ENCODE data around the gene EMP3.

Gene EMP3

DNA sequence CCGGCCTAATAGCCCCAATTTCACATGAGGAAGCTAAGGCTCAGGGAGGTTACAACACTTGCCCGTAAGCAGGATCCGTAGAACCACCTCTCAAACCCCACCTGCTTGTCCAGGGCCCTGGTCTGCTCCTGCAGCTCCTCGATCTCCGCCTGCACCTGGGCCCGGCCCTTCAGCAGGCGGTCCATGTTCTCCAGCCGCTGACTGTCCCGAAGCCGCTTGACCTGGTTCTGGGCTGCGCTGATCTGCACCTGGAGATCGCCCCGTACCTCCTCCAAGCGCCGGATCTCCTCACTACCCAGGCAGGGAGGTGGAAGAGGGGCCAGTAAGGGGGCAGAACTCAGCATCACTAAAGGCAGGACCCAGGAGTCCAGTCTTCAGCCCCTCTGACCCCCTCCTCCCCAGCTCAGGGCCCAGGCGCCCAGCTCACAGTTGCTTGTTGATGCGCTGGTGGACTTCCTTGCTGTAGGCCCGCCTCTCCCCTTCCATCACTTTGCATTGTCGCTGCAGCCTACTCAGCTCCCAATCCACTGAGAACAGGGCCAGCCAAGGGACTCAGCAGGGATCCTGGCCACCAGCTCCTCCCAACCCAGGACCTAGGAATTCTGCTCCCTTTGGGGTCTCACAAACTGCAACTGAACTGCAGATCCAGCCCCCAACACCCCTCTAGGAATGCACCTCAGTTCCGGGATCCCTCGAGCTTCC lies 6.9 kb upstream of the EMP3 start:
- no peak for DNase-seq

- DNase-seq: no peak
Observed at GRCh38 chr19:48319647-48320541, 5.5 kb upstream of the EMP3 start.

- peak; percentile 65 for DNase-seq
Observed at GRCh38 chr19:48321372-48321621, 4.1 kb upstream of the EMP3 start.

GRCh38 chr19:48321622-48322591 lies 3.4 kb upstream of the EMP3 start:
- DNase-seq: peak; percentile 82

DNA sequence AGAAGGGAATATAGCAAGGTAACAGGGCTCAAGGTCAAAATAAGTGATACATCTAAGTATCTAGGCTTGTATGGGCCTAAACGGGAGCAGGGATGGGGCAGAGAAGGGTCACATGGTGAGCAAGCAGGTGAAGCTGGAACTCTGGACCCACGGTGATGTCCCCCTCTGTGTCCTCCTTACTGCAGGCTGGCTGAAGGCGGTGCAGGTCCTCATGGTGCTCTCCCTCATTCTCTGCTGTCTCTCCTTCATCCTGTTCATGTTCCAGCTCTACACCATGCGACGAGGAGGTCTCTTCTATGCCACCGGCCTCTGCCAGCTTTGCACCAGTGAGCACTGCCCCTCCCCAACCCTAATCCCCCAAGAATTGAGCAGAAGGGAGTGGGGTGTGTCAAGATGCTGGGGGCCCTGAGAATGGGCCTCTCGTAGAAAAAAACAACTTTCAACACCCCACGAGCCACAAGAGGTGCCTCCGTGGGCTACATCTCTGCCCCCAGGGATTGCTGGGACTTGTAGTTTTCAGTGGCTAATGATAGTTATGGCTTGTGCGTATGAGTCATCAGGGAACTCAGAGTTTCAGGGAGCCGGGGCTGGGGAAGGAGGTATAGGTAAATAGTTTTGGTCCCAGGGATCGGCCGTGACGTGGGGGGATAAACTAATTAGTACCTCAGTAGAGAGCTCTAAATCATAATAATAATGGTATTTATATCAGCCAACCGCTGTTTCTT lies 4.0 kb downstream of the EMP3 start:
- no peak for DNase-seq

DNA sequence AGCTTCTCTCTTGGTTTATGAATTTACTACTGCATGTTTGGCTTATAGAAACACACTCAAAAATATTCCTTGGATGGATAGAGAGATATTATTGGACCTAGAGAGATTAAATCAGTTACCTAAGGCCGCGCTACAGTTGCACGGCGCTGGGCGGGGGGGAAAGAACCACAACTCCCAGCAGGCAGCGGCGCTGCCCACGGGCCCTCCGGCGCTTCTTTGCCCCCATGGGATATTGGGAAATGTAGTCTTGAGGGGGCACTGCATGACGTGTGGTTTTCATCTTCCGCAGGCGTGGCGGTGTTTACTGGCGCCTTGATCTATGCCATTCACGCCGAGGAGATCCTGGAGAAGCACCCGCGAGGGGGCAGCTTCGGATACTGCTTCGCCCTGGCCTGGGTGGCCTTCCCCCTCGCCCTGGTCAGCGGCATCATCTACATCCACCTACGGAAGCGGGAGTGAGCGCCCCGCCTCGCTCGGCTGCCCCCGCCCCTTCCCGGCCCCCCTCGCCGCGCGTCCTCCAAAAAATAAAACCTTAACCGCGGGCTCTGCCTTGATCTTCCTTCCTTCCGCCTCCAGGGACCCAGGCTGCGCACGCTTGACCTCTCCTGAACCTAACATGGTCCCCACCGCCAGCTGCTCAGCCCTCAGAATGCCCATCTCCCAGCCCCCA lies 4.8 kb downstream of the EMP3 start:
- peak; percentile 87 for DNase-seq

DNA sequence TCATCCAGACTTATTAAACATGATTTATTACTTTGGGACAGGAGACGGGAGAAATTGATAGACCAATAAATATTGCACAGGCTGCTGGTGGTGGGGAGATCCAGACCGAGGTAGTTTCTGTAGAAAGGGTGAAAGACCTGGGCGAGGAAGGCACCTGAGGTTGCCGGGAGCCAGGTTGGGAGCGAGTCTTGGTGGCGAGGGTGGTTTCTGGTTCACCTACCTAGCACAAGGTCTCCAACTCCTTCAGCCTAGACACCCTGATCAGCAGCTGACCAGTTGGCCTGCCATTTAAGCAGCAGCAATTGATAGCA lies 7.0 kb downstream of the EMP3 start:
- DNase-seq: no peak

- DNase-seq: peak; percentile 100
Observed at GRCh38 chr19:48332662-48333466, 7.5 kb downstream of the EMP3 start.

- peak; percentile 53 for DNase-seq
Observed at GRCh38 chr19:48333467-48334384, 8.4 kb downstream of the EMP3 start.

DNA sequence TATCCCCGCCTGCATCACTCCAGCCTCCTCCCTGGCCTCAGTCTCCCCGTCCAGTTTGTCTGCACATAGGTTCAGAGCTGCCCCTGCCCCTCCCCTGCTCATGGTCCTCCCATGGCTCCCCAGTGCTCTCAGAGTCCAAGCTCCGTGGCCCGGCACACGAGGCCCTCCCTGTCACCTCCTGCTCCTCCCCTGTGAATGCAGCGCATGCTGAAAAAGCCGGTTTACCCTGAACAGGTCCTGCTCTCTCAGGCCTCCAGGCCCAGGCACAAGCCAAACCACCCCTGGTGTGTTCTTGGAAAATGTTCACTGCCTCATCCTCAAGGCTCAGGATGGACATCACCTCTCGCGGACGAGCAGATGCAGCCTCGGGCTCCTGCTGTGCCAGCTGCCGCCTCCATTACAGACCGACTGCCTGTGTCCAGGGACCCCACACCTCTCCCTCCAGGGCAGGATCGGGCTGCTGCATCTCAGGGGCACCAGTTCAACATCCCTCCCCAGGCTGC lies 13.0 kb downstream of the EMP3 start:
- DNase-seq: no peak

- DNase-seq: no peak
Observed at GRCh38 chr19:48338802-48339503, 13.6 kb downstream of the EMP3 start.

- peak; percentile 97 for DNase-seq
Observed at GRCh38 chr19:48340995-48341394, 15.6 kb downstream of the EMP3 start.

DNA sequence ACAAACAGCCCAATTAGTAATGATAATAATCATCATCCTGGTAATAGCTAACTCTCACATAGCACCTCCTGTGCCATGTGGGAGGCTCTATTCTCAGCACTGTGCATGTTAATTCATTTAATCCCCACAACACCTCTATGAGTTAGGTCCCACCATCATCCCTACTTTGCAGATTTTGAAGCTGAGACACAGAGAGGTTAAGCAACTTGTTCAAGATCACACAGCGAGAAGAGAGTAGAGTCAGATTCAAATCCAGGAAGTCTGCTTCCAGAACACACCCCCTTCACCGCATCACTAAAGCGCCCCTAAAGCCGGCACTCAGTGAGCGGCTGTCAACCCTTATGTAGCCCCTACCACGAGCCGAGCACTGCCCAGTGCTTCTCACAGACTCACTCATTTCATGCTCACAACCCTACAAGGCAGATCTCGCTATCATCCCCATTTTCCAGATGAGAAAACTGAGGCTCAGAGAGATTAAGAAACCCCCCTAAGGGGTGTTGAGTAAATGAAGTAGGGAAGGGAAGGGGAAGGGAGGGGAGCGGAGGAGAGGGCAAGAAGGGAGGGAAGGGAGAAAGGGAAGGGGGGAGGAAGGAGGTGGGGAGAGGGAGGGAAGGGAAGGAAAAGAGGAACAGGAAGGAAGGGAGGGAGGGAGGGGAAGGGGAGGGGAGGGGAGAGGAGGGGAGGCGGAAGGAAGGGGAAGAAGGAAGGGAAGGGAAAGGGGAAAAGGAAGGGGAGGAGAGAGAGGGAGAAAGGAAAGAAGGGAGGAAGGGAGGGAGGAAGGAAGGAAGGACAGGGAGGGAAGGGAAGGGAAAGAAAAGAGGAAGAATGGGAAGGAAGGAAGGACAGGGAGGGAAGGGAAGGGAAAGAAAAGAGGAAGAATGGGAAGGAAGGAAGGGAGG lies 16.4 kb downstream of the EMP3 start:
- no peak for DNase-seq

GRCh38 chr19:48342414-48342738 lies 17.0 kb downstream of the EMP3 start:
- DNase-seq: no peak

DNA sequence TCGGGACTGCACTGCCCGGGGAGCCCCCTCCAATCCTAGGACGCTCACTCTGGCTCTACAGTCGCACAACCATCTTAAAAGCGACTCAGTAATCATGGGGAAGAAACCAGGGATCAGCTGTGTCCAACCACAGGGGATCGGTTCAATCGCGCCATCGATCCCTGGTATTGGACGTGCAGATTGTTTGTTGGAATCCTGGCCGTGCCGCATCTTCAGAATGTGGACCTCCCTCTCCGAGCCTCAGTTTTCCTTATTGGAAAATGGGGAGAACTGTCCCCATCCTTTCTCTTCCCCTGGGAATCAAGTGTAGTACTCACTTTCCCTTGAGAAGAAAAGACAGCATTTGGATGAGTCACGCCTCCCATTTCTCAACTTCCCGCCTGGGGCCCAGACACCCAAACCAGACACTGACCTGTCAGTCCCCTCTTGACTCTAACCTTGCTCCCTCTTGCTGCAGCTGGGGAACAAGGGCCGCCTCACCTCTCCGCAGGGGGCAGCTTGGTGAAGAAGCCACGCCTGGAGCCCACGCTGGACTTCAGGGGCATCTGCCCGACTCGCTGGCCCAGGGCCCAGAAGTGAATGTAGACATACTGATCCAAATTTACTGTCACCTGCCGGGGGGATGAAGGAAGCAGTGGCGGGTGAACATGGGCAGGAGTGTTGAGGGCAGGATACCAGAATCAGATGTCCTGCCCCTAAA lies 17.6 kb downstream of the EMP3 start:
- DNase-seq: no peak

- peak; percentile 32 for DNase-seq
Observed at GRCh38 chr19:48344892-48345291, 19.5 kb downstream of the EMP3 start.

- no peak for DNase-seq
Observed at GRCh38 chr19:48346191-48346590, 20.8 kb downstream of the EMP3 start.

DNA sequence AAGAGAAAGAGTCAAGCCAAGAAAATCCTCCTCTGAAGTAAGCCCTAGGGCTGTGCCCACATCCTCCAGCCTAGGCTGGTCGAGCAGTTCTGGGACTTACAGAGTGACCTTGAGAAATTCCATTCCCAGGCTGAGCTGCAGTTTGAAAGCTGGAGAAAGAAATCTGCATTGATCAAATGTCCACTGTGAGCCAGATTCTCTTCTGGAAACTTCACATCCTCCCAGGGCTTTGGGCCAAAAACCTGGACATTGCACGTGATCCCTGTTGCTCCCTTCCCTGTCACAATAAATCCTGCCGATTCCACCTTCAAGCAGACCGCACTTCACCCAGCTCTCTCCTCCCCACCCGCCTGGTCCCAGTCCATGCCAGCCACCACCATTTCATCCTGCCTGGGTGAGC lies 22.7 kb downstream of the EMP3 start:
- DNase-seq: no peak

Measured in NCI-H524 treated with DMSO at 0.1 percent for 48 hours (cell line).